ENCODE results near the gene CD34.
"Not testable (repeated sequence)": the region's sequence is repeated elsewhere in the genome, so short reads cannot be mapped to it uniquely, and the experiment has no call there.

The CD34 gene

DNA sequence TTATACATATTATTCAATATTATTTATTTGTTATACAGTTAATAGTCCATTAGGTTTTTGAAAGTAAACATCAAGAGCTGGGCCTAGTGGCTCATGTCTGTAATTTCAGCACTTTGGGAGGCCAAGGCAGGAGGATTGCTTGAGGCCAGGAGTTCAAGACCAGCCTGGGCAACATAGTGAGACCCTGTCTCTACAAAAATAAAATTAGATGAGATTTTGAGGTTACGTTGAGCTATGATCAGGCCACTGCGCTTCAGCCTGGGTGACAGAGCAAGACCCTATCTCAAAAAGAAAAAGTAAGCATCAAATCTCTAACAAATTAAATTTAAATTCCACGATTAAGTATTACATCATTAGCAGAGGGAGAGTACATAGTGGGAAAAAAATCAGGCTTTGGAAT is 15.0 kb upstream of the CD34 start:
- not testable (repeated sequence) for DNase-seq

DNA sequence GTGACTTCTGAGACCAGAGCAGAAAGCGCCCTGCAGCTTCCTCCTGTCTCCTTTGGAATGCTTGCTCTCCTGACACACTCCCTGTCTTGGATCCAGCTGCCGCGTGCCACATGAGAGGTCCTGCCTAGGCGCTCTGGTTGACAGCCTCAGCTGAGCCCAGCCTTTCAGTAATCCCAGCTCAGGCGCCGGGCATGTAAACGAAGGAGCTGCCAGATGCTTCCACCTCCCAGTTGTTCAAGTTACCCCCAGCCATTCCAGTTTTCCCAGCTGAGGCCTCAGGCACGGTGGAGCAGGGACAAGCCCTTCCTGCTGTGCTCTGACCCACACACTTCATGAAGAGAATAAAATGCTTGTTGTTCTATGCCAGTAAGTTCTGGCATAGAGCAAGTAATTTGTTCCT is 14.3 kb upstream of the CD34 start:
- no peak for DNase-seq

DNA sequence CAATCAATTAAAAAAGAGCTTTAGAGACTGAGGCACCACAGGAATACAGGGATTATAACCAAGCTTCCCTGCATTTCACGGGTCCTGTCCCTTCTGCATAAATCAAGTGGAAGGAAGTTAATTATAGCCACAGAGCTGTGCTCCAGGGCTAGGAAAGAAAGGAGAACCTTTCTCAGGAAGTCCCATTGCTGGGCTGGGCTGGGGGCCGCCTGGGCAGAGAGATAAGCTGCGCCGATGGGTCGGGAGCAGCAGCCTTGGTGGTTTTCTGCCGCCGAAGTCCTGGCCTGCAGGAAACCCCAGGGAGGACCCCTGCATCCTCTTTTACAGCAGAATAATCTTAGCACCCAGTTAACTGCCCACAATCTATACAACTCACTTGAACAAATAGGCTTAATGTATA is 12.6 kb upstream of the CD34 start:
- no peak for DNase-seq

DNA sequence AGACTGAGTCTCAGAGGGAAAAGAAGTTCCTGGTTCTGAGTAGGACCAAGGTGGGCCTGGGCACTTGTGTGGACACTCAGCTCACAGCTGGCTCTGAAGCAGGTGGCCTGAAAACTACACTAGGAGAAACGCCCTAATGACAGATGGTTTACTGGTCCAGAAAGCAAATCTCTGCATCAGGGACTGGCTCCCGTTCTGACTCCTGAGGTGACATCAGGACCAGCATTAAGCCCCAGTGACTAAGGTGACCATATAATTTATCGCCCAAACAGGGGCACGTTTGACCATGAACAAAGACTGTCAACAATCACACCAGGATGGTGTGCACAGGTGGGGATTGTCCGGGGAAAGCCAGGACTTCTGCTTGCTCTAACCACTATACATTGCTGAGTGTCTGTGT is 12.2 kb upstream of the CD34 start:
- no peak for DNase-seq

DNA sequence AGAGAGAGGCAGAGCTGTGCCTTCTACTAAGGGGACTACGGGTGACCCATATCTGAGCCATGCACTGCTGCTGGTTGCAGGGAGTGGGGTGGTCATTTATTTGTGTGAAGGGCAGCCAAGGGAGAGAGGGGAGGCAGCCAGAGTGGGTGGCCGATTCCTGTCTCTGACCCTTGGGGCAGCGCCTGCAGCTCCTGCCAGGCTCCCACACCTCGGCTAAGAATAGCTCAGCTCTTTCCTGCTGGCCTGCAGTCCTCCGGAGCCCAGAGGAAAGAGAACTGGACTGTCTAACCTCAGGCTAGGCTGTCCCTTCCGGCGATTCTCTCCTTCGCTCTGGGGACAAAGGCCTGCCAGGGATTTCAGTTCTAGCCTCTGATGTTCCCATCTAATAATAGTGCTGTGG is 11.6 kb upstream of the CD34 start:
- DNase-seq: no peak

DNA sequence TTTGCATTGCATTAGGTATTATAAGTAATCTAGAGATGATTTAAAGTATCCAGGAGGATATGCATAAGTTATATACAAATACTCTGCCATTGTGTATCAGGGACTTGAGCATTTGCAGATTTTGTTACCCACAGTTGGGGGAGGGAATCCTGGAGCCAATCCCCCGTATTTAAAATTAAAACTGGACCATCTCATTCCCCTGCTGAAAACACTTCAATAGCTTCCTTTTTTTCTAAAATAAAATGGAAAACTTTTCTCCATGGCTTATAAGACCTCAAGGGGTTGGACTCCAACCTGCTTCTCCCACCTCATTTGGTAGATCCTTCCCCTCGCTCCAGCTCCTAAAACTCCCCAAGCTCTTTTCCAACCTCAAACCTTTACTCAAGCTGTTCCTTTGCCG is 10.4 kb upstream of the CD34 start:
- DNase-seq: no peak

DNA sequence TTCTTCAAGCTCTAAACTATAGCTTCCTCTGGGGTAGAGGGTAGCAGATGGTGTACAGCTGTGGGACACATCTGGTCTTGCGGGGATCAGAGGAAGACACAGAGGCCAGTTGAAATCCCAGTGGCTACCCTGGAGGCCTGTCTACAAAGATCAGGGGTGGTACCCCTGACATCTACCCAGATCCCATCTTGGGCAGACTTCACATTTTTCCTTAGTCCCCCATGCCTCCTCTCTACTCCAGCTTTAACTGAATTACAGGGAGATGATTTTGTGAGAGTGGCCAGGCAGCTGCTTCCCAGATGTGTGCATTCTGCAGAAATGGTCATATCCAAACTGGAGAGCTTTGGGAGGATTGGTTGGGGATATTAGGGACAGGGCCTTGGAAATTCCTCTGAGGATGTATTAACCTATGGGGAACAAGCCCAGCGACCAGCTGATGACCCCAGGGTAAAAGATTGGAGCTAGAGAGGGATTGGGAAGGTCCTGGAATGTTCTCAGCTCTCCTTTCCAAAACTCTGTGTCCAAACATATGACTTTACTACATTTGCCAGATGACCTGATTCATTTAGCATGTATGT is 9.6 kb upstream of the CD34 start:
- no peak for DNase-seq

DNA sequence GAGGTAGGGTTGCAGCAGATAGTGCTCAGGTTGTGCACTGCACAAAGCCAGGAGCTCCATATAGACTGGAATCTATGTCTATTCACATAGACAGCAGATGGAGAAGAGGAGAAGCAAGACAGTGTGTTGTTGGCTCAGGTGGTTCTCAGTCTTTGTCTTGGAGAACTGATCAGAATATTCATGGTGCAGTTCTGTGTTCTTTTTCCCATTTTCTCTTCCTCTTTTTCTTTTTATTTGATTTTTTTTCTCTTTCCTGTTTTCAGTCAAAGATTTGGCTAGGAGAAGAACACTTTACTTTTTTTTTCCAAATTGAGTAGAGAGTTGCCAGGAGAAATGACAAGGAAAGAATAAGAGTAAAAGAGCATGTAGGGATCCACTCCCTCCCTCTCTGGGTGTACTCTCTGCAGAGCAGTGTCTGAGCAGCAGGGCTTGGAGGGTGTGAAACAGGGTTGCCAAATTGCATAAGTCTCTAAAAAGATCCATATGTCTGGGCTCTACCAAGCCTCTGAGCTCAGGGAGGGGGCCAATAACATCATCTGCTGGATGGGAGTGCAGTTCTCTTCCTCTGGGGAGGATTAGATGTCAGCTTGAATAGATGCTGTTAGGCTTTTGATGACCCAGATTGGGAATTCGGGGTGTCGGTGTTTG is 8.7 kb upstream of the CD34 start:
- no peak for DNase-seq

DNA sequence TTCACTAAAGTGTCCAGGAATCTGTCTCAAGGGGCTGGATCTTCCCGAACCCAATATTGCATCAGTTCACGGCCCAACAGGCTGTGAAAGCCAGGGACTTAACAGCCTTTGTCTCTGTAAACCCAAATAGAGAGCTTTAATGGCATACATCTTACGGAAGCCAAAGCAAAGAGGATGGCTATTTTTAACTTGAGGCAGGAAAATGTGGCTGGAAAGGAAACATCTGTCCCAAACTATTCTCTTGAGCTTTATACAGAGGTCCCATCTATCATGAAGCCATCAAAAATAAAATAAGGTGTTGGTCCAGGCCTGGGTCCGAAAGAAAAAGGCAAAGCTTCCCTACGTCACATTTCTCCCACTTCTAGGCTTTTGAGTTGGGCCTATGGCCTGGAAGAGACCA is 7.7 kb upstream of the CD34 start:
- no peak for DNase-seq

DNA sequence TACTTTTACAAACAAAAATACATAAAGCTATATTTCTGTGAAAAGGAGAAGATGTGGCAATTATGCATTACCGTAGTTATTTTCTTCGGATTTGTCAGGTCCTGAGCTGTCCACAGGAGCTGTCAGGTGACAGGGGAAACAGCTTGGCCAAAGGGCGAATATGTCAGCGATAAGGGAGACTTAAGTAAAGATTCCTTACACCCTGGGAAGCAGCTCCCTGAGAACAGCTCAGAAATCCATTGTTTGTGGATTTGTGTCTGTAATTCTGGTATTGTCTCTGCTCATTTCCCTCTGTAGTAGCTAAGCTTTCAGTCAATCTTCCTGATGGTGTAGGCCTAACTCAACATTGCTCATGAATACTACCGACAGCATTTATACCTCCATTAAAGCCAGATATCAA is 7.1 kb upstream of the CD34 start:
- DNase-seq: no peak

DNA sequence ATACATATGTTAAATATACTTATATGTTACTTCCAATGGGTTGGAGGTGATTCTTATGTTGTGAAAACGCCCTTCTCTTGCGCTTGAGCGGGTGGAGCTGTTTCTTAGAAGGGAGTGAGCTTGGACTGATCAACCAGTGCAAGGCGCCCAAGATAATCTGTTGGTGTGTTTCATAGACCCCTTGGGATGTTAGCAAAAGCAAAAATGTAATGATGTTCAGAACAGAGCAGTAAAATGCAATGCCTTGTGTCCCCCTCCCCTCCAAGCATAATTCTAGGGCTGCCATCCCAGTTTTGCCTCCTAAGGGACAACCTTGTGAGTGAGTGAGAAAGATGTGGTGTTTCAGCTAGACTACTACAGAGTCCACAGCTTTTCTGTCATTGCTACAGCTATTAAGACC is 6.2 kb upstream of the CD34 start:
- DNase-seq: no peak

DNA sequence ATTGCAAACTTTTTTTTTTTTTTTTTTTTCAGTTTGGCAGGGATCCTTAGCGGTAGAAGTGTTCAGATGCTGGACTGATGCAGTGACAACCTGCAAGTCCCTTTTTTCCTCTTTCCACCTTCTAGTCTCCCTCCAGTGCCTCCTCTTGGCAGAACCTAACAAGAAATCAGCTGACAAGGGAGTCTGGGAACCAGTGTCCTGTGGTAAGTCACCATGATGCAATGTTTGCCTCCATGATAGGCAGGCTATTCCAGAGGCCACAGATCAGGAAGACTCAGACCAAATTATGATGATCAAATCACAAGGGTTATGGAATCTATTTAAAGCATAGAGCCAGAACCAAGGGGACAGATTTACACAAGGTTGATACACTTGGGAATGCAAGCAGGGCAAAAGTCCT is 3.0 kb upstream of the CD34 start:
- no peak for DNase-seq

DNA sequence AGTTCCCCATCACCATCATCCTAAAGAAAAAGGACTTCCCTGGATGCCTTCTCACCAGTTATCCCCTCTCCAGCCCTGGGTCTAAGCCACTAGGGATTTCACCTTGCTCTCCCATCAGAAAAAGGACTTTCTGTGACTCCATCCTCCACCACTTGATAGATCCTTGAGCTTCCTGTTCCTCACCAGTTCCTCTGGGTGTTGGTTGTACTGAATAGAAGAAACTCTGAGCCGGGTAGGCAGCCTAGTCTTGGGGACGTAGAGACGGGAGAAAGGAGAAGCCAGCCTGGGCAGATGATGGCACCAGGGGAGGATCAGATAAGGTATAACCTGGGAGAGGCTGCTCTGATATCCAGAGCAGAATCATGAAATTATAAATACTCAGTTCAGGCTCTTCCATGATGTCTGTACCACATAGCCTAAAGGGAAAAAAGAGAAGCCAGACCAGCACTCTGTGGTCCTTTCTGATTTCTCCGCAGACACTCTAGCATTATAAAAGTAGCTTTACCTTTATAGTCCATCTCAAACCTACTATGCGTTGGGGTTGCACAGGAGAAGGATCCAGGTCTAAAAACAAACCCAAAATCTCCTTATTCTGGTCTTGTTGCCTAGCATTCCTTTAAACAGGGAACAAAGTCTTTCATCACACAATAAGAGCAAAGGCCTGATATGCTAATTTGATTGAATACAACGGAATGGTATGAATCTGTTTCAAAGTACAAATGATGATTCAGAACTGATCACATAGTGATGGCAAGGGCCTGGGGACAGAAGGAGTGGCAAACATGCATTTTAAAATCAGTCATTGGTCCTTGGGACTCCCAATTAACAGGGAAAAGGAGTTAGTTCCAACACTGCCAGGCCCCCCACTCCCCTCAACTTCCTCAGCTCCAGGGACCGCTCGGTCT is 1.2 kb upstream of the CD34 start:
- DNase-seq: no peak

DNA sequence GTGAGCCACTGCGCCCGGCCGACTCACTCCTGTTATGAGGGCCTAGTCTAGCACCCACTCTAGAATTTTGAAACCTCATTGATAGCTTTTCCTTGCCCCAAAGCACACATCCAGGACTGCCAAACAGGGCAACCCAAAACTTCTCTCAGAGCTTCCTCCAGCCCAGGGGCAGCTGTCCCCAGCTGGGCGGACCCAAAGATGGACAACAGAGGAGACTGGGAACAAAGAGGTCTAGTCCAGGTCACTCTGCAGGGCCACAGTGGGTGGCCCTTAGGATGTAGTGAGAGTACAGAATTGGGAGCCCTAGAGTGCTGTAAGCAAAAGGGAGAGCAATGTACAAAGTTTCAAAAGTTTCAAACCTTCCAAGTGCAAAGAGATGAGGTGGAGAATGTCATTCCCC is 1.2 kb downstream of the CD34 start:
- no peak for DNase-seq

DNA sequence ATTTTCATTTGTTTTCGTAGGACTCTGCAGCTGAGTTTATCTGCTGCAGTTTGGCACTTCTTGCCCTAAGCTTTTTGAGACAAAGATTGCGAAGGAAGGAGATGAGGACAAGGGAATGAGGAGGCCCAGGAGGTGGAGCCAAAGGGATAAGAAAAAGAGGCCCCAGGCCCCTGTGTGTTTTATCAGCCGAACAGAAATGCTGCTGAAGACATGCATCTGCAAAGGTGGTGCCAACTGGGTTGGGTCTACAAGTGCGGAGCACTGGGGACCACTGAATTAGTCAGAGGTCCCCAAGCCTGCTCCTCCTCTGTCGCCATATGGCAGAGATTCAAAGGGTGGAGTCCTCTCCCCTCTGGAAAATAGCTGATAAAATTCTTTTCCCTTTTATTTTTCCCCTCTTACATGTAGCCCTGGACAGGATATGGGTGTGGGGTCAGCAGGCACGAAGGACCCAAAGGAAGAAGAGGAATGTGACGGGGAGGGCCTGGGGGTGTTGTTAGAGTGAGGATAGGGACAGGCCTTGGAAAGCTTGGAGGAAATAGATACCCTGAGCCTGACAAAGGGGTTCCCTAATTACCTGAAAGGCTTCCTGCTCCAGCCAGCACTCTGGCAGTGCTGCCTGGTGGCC is 2.7 kb downstream of the CD34 start:
- no peak for DNase-seq

DNA sequence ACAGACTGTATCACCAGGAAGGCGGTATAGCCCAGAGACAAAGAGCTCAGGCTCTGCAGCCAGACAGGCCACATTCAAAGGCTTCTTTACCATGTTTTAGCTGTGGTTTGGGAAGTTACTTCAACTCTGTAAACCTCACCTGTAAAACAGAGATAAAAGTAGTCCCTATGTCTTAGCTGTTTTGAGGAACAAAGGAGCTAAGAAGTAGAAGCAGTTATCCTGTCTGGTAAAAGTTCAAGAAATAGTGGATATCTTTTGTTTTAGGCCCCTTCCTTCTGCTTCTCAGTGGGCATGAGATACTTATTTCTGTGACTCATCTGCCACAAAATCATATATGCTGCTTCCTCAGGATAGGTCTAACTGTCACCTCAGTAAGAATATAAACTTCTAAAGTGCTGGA is 6.5 kb downstream of the CD34 start:
- no peak for DNase-seq

DNA sequence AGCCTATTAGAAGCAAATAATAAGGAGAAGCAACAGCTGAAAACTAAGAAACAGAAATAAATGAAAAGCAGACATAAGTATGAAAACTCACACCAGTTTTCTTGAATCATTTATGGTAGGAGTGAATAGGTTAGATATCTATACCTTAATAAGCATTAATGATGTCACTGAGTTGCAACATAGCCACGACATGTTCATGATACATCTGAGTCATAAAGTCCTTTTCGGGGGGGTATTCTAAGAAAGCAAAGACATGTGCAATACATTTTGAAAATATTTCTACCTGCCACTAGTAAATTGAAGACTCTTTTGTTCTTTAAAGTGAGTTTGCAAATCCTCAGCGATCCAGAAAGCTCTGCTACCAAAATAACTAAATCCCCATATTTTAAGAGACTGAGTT is 7.2 kb downstream of the CD34 start:
- DNase-seq: no peak

DNA sequence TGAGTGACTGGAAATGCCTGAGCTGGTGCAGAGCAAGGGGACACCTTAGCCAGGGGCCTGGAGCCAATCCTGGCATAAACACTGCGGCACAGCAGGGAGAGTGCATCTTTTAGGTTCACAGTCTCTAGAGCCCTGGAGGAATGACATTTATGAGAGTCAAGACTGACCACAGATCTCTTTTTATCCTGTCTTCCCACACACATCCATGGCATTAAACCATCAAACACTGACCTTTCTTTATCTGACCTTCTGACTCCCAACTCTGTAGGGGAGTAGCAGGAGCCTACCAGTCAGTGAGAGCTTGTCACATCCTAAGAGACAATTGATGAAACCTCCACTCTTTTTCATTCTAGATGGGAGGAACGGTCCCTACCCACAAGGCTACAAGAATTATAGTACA is 7.9 kb downstream of the CD34 start:
- no peak for DNase-seq

DNA sequence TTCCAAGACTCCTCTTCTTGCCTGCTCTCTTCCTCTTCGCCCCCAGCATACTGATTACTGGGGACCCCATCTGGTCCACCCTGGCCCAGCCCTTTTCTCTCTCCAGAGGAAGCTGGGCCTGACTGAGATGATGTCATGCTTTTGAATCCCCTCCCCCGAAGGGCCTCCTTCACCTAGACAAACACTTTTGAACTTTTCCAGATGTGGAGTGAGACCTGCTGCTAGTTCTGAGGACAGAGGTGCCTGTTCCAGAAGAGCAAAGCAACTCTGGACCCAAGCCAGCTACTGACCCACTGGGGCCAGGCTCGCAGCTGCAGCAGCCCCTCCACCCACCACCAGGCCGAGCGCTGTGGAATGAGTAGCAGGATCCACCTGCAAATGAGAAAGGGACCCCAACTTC is 8.4 kb downstream of the CD34 start:
- no peak for DNase-seq

DNA sequence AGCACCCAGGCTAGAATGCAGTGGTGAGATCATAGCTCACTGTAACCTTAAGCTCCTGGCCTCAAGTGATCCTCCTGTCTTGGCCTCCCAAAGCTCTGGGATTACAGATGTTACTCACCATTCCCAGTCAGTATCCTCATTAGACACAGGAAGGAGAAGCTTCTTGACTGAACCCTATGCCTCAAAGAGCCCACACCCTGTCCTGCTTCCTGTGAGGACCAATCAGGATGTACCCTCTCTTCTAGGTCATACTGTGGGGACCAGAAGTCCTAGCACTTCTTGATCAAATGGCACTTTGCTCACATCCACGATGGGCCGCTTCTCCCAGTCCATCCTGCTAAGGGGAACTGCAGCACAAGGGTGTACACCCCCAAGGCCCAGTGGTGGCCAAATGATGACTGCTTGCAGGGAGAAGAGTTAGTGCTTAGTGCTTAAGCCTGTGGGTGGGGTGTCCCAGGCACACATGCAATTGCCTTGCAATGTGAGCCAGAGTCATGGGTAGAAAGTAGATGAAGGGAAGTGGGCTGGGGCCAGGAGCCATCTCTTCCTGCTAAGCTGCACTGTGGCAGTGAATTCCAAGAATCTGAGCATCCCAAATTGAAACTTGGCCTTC is 9.8 kb downstream of the CD34 start:
- DNase-seq: no peak

DNA sequence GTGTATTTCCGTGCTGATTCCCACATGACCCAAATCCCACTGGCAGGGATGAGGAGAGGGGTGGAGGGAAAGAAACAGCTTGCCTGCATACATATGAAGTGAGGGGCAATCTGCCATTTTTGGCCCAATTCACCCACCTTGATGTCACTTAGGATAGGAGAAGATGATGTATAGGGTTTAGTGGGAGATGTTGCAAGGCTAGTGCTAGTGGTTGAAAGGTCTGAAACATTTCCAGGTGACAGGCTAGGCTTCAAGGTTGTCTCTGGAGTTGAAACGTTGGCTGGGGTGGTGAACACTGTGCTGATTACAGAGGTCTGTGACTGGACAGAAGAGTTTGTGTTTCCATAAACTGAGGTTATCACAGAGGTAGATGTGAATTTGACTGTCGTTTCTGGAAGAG is 12.1 kb downstream of the CD34 start:
- no peak for DNase-seq

DNA sequence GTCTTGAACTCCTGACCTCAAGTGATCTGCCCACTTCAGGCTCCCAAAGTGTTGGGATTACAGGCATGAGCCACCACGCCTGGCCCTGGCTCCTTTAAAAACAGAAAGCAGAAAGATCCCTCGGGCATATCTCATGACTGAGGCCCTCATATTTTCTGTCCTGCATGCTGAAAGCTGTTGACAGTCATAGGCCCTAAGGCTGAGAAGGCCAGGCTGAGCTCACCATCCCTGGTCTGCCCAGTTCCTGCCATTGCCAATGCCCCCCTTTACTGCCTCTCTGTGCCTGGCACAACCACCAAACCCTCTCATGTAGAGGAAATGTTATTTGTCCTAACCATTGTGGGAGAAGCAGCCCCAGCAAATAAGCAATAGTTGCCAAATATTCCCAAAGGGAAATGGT is 12.7 kb downstream of the CD34 start:
- no peak for DNase-seq

DNA sequence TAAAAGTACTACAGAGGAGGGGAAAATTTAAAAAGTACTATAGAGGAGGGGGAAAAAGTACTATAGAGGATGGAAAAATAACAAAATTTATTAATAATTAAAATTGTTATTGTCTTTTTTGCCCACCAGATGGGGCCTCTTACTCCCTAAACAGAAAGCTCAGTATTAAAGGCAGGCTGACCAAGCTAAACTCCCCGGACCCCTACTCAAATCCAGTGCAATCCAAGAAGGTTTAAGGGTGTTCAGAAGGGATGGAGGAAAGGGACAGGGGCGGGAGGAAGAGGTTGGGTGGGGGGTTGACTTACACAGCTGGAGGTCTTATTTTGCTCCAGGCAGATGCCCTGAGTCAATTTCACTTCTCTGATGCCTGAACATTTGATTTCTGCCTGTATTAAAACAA is 13.7 kb downstream of the CD34 start:
- DNase-seq: no peak

DNA sequence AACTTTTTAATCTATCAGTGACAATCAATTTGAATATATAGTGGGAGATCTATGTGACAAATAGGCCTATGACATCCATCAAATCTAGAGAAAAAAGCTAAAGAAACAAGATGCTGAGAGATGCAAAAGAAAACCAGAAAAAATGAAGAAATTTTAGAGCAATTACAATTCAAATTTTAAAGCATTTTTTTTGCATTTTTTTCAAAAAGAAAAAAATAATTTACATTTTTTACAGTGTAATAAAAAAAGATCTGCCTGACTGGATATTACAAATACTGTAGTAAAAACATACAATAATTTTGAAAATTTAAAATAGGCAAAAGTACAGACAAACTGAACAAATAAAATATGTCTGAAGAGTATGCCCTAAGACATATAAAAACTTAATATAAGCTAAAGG is 14.4 kb downstream of the CD34 start:
- no peak for DNase-seq

Data from CD4-positive, alpha-beta T cell treated with Interleukin-4 for 1 hour (primary cell).